Mucosa of rectum (tissue), 2 donors: ENCODE data around the gene NBAS.
"Not testable (repeated sequence)": the region's sequence is repeated elsewhere in the genome, so short reads cannot be mapped to it uniquely, and the experiment has no call there.

ENCODE experiments used
- H3K27ac ChIP-seq, 2 donors: one replicate each; pipeline ENCODE4 v1.7.0; 2013; ENCODE audit warnings: inconsistent platforms in 2 of 2, low read depth in 2 of 2, low read length in 2 of 2
- H3K27me3 ChIP-seq, 2 donors: one replicate each; pipeline ENCODE4 v1.7.0; 2013; ENCODE audit warnings: low read length in 2 of 2; ENCODE audit not compliant: control insufficient read depth in 2 of 2, insufficient read depth in 2 of 2
- H3K36me3 ChIP-seq, 2 donors: one replicate each; pipeline ENCODE4 v1.7.0; 2013; ENCODE audit warnings: low read length in 2 of 2; ENCODE audit not compliant: control insufficient read depth in 2 of 2, insufficient read depth in 2 of 2
- H3K4me1 ChIP-seq, 2 donors: one replicate each; pipeline ENCODE4 v1.7.0; 2013; ENCODE audit warnings: low read length in 2 of 2, mild to moderate bottlenecking in 1 of 2; ENCODE audit not compliant: control insufficient read depth in 2 of 2, insufficient read depth in 2 of 2
- H3K4me3 ChIP-seq, 2 donors: one replicate each; pipeline ENCODE4 v1.7.0; 2013; ENCODE audit warnings: low read length in 2 of 2
- H3K9ac ChIP-seq, 2 donors: one replicate each; pipeline ENCODE4 v1.7.0; 2013; ENCODE audit warnings: low read length in 2 of 2, low read depth in 1 of 2, mild to moderate bottlenecking in 1 of 2
- H3K9me3 ChIP-seq, 2 donors: one replicate each; pipeline ENCODE4 v1.7.0; 2013; ENCODE audit warnings: low read length in 2 of 2; ENCODE audit not compliant: control insufficient read depth in 2 of 2
- donor health status: healthy.
- donor health status: Normal muscosa, but diverticular disease.

The NBAS gene

GRCh38 chr2:15263976-15264685 lies 297.0 kb downstream of the NBAS start:
- Histone ChIP-seq H3K9ac (no peak overlapping the region), H3K4me3 (no peak overlapping the region), H3K9me3 (no peaks in the 10 kb centered on the region), H3K4me1 (no peaks in the 10 kb centered on the region), H3K27me3 (no peaks in the 10 kb centered on the region), H3K36me3 (peaks cover 0 to 5% of the 10 kb centered on the region in 2 donors), H3K27ac (no peak overlapping the region)

GRCh38 chr2:15262792-15263191 lies 298.3 kb downstream of the NBAS start:
- H3K9ac ChIP-seq, result no peak overlapping the region
- no peaks in the 10 kb centered on the region for H3K27me3 ChIP-seq
- no peaks in the 10 kb centered on the region for H3K4me1 ChIP-seq
- no peak overlapping the region for H3K4me3 ChIP-seq
- H3K27ac ChIP-seq, result no peak overlapping the region
- H3K9me3 ChIP-seq, result no peaks in the 10 kb centered on the region
- H3K36me3 ChIP-seq, result peaks cover 0 to 5% of the 10 kb centered on the region in 2 donors

- H3K9me3 ChIP-seq, result no peaks in the 10 kb centered on the region
- no peak overlapping the region for H3K9ac ChIP-seq
- H3K36me3 ChIP-seq, result peaks cover 0 to 5% of the 10 kb centered on the region in 2 donors
- no peak overlapping the region for H3K4me3 ChIP-seq
- H3K27me3 ChIP-seq, result no peaks in the 10 kb centered on the region
- no peak overlapping the region for H3K27ac ChIP-seq
- H3K4me1 ChIP-seq, result no peaks in the 10 kb centered on the region
Observed at GRCh38 chr2:15260835-15261234, 300.3 kb downstream of the NBAS start.

GRCh38 chr2:15260196-15260595 lies 300.9 kb downstream of the NBAS start:
- no peak overlapping the region for H3K4me3 ChIP-seq
- H3K9ac ChIP-seq, result no peak overlapping the region
- H3K27ac ChIP-seq, result no peak overlapping the region
- no peaks in the 10 kb centered on the region for H3K27me3 ChIP-seq
- H3K36me3 ChIP-seq, result peaks cover 0 to 5% of the 10 kb centered on the region in 2 donors
- H3K9me3 ChIP-seq, result no peaks in the 10 kb centered on the region
- H3K4me1 ChIP-seq, result no peaks in the 10 kb centered on the region

DNA sequence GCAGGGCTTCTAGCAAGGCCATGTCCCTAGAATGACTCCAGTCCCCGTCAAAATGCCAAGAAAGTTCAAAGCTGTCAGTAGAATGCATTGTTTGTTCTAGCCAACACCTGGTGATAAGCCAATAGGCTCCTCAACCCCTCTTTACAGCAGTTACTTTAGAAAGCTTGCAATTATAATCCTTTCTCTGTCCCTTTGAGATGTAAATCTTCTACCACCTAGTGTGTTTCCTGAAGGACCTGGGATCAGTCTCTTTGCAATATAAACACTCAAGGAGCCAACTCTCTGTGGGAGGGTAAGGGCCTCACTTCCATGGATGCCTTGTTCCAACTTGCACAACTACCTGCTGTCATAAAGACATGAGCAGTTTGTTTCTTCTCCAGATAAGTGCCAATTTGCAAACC lies 301.8 kb downstream of the NBAS start:
- H3K9me3 ChIP-seq, result no peaks in the 10 kb centered on the region
- peaks cover 0 to 5% of the 10 kb centered on the region in 2 donors for H3K36me3 ChIP-seq
- no peaks in the 10 kb centered on the region for H3K27me3 ChIP-seq
- H3K4me1 ChIP-seq, result no peaks in the 10 kb centered on the region
- no peak overlapping the region for H3K9ac ChIP-seq
- H3K4me3 ChIP-seq, result no peak overlapping the region
- no peak overlapping the region for H3K27ac ChIP-seq

DNA sequence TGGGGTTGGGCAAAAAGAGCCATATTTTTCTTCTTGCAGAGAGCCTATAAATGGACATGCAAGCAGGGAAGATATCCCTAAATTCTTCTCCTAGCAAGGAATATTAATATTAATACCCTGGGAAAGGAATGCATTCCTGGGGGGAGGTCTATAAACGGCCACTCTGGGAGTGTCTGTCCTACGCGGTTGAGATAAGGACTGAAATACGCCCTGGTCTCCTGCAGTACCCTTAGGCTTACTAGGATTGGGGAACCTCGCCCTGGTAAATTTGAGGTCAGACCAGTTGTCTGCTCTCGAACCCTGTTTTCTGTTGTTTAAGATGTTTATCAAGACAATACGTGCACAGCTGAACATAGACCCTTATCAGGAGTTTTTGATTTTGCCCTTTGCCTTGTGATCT lies 302.7 kb downstream of the NBAS start:
- H3K9ac ChIP-seq, H3K4me3 ChIP-seq, H3K27ac ChIP-seq, H3K4me1 ChIP-seq, H3K9me3 ChIP-seq, H3K36me3 ChIP-seq, H3K27me3 ChIP-seq: not testable (repeated sequence)

DNA sequence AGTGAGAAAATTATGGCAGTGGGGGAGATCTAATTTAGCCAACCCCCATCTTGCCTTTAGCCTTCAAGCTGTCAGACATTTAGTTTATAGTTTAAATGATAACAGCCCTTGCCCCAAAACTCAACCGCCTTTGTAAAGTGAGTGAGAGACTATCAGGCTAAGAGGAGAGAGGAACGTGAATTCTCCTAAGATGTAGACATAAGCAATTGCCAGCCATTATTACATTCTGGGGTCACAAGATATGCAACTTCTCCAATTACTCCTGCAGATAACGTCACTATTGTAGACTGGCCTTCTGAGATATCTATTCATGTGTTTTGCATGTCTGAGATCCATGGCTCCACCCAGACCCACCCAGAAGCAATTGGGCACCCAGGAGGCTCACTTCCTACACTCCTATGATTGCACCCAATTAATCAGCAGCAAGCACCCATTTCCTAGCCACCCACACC lies 307.3 kb downstream of the NBAS start:
- H3K36me3 ChIP-seq, result no peaks in the 10 kb centered on the region
- no peaks in the 10 kb centered on the region for H3K9me3 ChIP-seq
- no peaks in the 10 kb centered on the region for H3K4me1 ChIP-seq
- H3K4me3 ChIP-seq, result no peak overlapping the region
- H3K27me3 ChIP-seq, result no peaks in the 10 kb centered on the region
- no peak overlapping the region for H3K9ac ChIP-seq
- H3K27ac ChIP-seq, result no peak overlapping the region

DNA sequence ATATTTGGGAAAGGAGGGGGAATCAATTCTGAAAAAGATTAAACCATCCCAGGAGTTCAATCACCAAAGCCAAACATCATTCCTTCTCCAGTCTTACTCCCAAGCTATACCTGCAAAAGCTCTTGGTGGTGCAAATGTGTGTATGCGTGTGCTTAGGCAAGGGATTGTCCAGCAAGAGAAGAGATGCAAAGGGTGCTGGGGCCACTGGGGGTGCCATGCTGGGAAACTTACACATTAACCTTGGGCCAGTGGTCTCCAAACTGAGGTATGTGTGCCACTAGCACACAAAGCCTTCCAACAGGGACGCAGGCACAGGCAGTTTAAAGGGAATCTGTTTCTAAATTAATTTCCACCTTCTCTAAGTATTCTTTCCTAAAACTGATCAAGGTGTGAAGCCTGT lies 307.9 kb downstream of the NBAS start:
- Histone ChIP-seq H3K27me3 (no peaks in the 10 kb centered on the region), H3K4me1 (no peaks in the 10 kb centered on the region), H3K27ac (no peak overlapping the region), H3K36me3 (no peaks in the 10 kb centered on the region), H3K9ac (no peak overlapping the region), H3K4me3 (no peak overlapping the region), H3K9me3 (no peaks in the 10 kb centered on the region)

DNA sequence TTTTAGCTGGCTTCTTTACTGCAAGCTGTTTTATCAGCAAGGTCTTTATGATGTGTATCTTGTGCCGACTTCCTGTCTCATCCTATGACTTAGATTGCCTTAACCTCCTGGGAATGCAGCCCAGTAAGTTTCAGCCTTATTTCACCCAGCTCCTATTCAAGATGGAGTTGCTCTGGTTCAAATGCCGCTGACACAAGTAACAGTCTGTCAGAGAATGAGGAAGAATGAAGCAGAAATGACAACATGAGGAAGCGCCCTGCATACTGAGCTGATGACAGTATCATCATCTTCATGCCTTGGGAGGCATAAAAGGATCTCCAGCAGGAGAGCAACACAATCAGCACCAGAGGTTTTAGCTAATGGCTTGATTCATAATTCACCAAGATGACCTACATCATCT lies 309.4 kb downstream of the NBAS start:
- Histone ChIP-seq H3K4me1 (no peaks in the 10 kb centered on the region), H3K9ac (no peak overlapping the region), H3K36me3 (no peaks in the 10 kb centered on the region), H3K27me3 (no peaks in the 10 kb centered on the region), H3K4me3 (no peak overlapping the region), H3K27ac (no peak overlapping the region), H3K9me3 (no peaks in the 10 kb centered on the region)

- H3K27ac ChIP-seq, H3K27me3 ChIP-seq, H3K9ac ChIP-seq, H3K4me3 ChIP-seq, H3K4me1 ChIP-seq, H3K9me3 ChIP-seq, H3K36me3 ChIP-seq: not testable (repeated sequence)
Observed at GRCh38 chr2:15250946-15251345, 310.2 kb downstream of the NBAS start.
